Mesodermal cell (in vitro differentiated cells): ENCODE data around the gene C17orf113.

Experiments used
- H3K27ac ChIP-seq: 2 replicates; pipeline ENCODE4 v1.7.0; 2013; ENCODE audit warnings: mild to moderate bottlenecking, low read depth, low read length, moderate library complexity; ENCODE audit not compliant: severe bottlenecking
- H3K36me3 ChIP-seq: 2 replicates; pipeline ENCODE4 v1.7.1; 2013; ENCODE audit warnings: mild to moderate bottlenecking, low read length, moderate library complexity; ENCODE audit not compliant: control insufficient read depth, insufficient read depth
- H3K4me1 ChIP-seq: one replicate; pipeline ENCODE4 v1.7.1; 2013; ENCODE audit warnings: mild to moderate bottlenecking, low read length; ENCODE audit not compliant: insufficient read depth, control insufficient read depth, poor library complexity, severe bottlenecking
- H3K4me3 ChIP-seq: 2 replicates; pipeline ENCODE4 v1.7.0; 2013; ENCODE audit warnings: low read length, control low read depth, mild to moderate bottlenecking; ENCODE audit not compliant: insufficient read depth, poor library complexity, severe bottlenecking; ENCODE audit errors: extremely low read depth
- H3K9me3 ChIP-seq: 2 replicates; pipeline ENCODE4 v1.7.1; 2013; ENCODE audit warnings: mild to moderate bottlenecking, low read length, moderate library complexity; ENCODE audit not compliant: control insufficient read depth
- WGBS, 2 experiments: methylation state at CpG; one replicate each; pipeline ENCODE4 v1.1.5; 2013; ENCODE audit warnings: missing lambda C conversion rate in 2 of 2; ENCODE audit not compliant: insufficient coverage in 2 of 2; 5-methylcytosine and 5-hydroxymethylcytosine counted together

The C17orf113 gene

GRCh38 chr17:42087736-42088705, 37.6 kb upstream of the C17orf113 start:
- H3K27ac ChIP-seq: no peak overlapping the region
- 77 to 81% methylated on average over 6 to 13 of the region's 20 CpGs for WGBS, 2 experiments
- H3K36me3 ChIP-seq: no peaks in the 10 kb centered on the region
- H3K4me3 ChIP-seq: no peak overlapping the region
- H3K4me1 ChIP-seq: no peaks in the 10 kb centered on the region
- H3K9me3 ChIP-seq: no peaks in the 10 kb centered on the region

- Histone ChIP-seq H3K4me1 (no peaks in the 10 kb centered on the region), H3K4me3 (no peak overlapping the region), H3K27ac (no peak overlapping the region), H3K9me3 (no peaks in the 10 kb centered on the region), H3K36me3 (no peaks in the 10 kb centered on the region)
- WGBS, 2 experiments: 97 to 100% methylated on average over 1 to 4 of the region's 7 CpGs
These were observed 36.8 kb upstream of the C17orf113 start for GRCh38 chr17:42087042-42087701.

GRCh38 chr17:42081516-42082129, 31.2 kb upstream of the C17orf113 start:
- H3K4me1 ChIP-seq: peaks cover 9% of the 10 kb centered on the region
- no peaks in the 10 kb centered on the region for H3K9me3 ChIP-seq
- 86 to 100% methylated on average over 8 to 9 of the region's 9 CpGs for WGBS, 2 experiments
- H3K4me3 ChIP-seq: no peak overlapping the region
- H3K27ac ChIP-seq: no peak overlapping the region
- H3K36me3 ChIP-seq: no peaks in the 10 kb centered on the region

GRCh38 chr17:42079541-42079940, 29.1 kb upstream of the C17orf113 start:
- WGBS, 2 experiments: 90 to 100% methylated on average over 1 to 2 of the region's 2 CpGs
- H3K4me3 ChIP-seq: no peak overlapping the region

GRCh38 chr17:42078396-42079043, 28.1 kb upstream of the C17orf113 start:
- Histone ChIP-seq H3K9me3 (no peaks in the 10 kb centered on the region), H3K27ac (peak overlapping the region; percentile 10), H3K4me1 (peaks cover 9% of the 10 kb centered on the region), H3K36me3 (no peaks in the 10 kb centered on the region), H3K4me3 (no peak overlapping the region)
- 82% methylated on average over 4 of the region's 8 CpGs; no CpG with 5 or more reads in 1 of the 2 experiments for WGBS, 2 experiments

More at GRCh38 chr17:42079541-42079940, 29.1 kb upstream of the C17orf113 start:
- H3K9me3 ChIP-seq: no peaks in the 10 kb centered on the region
- peaks cover 9% of the 10 kb centered on the region for H3K4me1 ChIP-seq
- no peak overlapping the region for H3K27ac ChIP-seq
- H3K36me3 ChIP-seq: no peaks in the 10 kb centered on the region

- Histone ChIP-seq H3K9me3 (no peaks in the 10 kb centered on the region), H3K36me3 (no peaks in the 10 kb centered on the region), H3K4me1 (peaks cover 9% of the 10 kb centered on the region), H3K27ac (no peak overlapping the region), H3K4me3 (no peak overlapping the region)
- WGBS, 2 experiments: 84 to 92% methylated on average over 4 to 5 of the region's 5 CpGs
These were observed 27.4 kb upstream of the C17orf113 start for GRCh38 chr17:42077755-42078154.

GRCh38 chr17:42076797-42077559, 26.6 kb upstream of the C17orf113 start:
- WGBS, 2 experiments: 94% methylated on average over 2 of the region's 4 CpGs; no CpG with 5 or more reads in 1 of the 2 experiments
- H3K36me3 ChIP-seq: no peaks in the 10 kb centered on the region
- no peak overlapping the region for H3K27ac ChIP-seq
- no peaks in the 10 kb centered on the region for H3K9me3 ChIP-seq
- H3K4me3 ChIP-seq: no peak overlapping the region
- peaks cover 12% of the 10 kb centered on the region for H3K4me1 ChIP-seq

- H3K9me3 ChIP-seq: no peaks in the 10 kb centered on the region
- H3K4me1 ChIP-seq: peaks cover 13% of the 10 kb centered on the region
- no peaks in the 10 kb centered on the region for H3K36me3 ChIP-seq
- no peak overlapping the region for H3K27ac ChIP-seq
- WGBS, 2 experiments: 84 to 85% methylated on average over 6 of the region's 6 CpGs
- no peak overlapping the region for H3K4me3 ChIP-seq
These were observed 25.4 kb upstream of the C17orf113 start for GRCh38 chr17:42075789-42076188.

- H3K4me1 ChIP-seq: peaks cover 5% of the 10 kb centered on the region
- peak overlapping the region; percentile 36 for H3K4me3 ChIP-seq
- H3K9me3 ChIP-seq: no peaks in the 10 kb centered on the region
- WGBS, 2 experiments: 7 to 15% methylated on average over 19 to 60 of the region's 67 CpGs
- H3K36me3 ChIP-seq: no peaks in the 10 kb centered on the region
- no peak overlapping the region for H3K27ac ChIP-seq
These were observed 22.2 kb upstream of the C17orf113 start for GRCh38 chr17:42072323-42073187.
